KMS-11 (cell line): ENCODE data around the gene ANAPC13.

Experiments used
- H2AFZ ChIP-seq: fragments of 200-600 bp; sonication (generic); 2 replicates; pipeline ENCODE4 v1.6.1; 2016; ENCODE audit warnings: antibody characterized with exemption, mixed run types, low read depth
- H3K27ac ChIP-seq: fragments of 200-600 bp; sonication (generic); 2 replicates; pipeline ENCODE4 v1.6.1; 2016; ENCODE audit warnings: mild to moderate bottlenecking, mixed run types
- H3K27me3 ChIP-seq: fragments of 200-600 bp; sonication (generic); 2 replicates; pipeline ENCODE4 v1.6.1; 2017; ENCODE audit warnings: mild to moderate bottlenecking, low read depth, mixed run types, moderate library complexity; ENCODE audit not compliant: insufficient read depth
- H3K36me3 ChIP-seq: fragments of 200-600 bp; sonication (generic); 2 replicates; pipeline ENCODE4 v1.6.1; 2017; ENCODE audit warnings: mild to moderate bottlenecking, mixed run types; ENCODE audit not compliant: insufficient read depth
- H3K4me1 ChIP-seq: fragments of 200-600 bp; sonication (generic); 2 replicates; pipeline ENCODE4 v1.6.1; 2016; ENCODE audit warnings: mild to moderate bottlenecking, low read depth, mixed run types; ENCODE audit not compliant: poor library complexity, severe bottlenecking
- H3K4me2 ChIP-seq: fragments of 200-600 bp; sonication (generic); 2 replicates; pipeline ENCODE4 v1.7.0; 2016; ENCODE audit warnings: mild to moderate bottlenecking, mixed run types
- H3K4me3 ChIP-seq: fragments of 200-600 bp; sonication (generic); IDR thresholded peaks from 2 replicates; pipeline ENCODE4 v1.6.1; 2017; ENCODE audit warnings: low read depth, low read length, mixed read lengths; ENCODE audit not compliant: insufficient read depth
- H3K79me2 ChIP-seq: fragments of 200-600 bp; sonication (generic); 2 replicates; pipeline ENCODE4 v1.6.1; 2016; ENCODE audit warnings: low read depth, mixed run types; ENCODE audit not compliant: insufficient read depth
- H3K9ac ChIP-seq: fragments of 200-600 bp; sonication (generic); 2 replicates; pipeline ENCODE4 v1.6.1; 2016; ENCODE audit warnings: mild to moderate bottlenecking, mixed run types
- H4K20me1 ChIP-seq: fragments of 200-600 bp; sonication (generic); 2 replicates; pipeline ENCODE4 v1.6.1; 2016; ENCODE audit warnings: mild to moderate bottlenecking, mixed run types; ENCODE audit not compliant: insufficient read depth
- CTCF ChIP-seq: fragments of 200-600 bp; sonication (generic); conservative IDR thresholded peaks from 2 replicates; pipeline ENCODE4 v1.6.1; 2017; ENCODE audit warnings: low read depth, mild to moderate bottlenecking, antibody characterized with exemption, low read length, moderate library complexity, mixed read lengths

The ANAPC13 gene

DNA sequence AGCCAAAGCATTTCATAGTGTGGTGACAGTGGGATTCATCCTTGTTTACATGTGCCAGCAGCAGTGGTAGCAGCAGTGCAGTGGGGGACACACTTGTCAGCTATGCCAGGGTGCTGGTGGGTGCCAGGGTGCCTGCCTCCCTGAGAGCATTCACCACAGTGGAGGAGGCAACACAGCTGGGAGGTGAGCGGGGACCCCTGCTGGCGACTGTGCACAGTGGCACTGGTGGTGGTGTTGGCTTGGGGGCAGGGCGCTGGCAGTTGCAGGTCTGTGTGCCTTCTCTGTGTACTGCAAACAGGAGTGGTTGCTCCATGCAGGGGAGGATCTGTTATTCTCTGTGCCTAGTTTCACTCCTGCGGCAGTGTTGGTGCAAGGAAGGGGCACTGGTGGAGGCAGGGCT, 41.3 kb upstream of the ANAPC13 start:
- no peak overlapping the region for H3K27ac ChIP-seq
- no peak overlapping the region for H2AFZ ChIP-seq
- H3K27me3 ChIP-seq, result no peaks in the 10 kb centered on the region
- TF ChIP-seq CTCF, result 0 out of 2 replicates have a peak, but pooled peaks have one; percentile 45
- no peak overlapping the region for H3K4me2 ChIP-seq
- no peak overlapping the region for H3K4me3 ChIP-seq
- H3K36me3 ChIP-seq, result no peaks in the 10 kb centered on the region
- H3K4me1 ChIP-seq, result no peaks in the 10 kb centered on the region
- H4K20me1 ChIP-seq, result no peaks in the 10 kb centered on the region
- H3K9ac ChIP-seq, result no peak overlapping the region
- H3K79me2 ChIP-seq, result 0 out of 2 replicates have a peak, but pooled peaks cover 4% of the 10 kb centered on the region

DNA sequence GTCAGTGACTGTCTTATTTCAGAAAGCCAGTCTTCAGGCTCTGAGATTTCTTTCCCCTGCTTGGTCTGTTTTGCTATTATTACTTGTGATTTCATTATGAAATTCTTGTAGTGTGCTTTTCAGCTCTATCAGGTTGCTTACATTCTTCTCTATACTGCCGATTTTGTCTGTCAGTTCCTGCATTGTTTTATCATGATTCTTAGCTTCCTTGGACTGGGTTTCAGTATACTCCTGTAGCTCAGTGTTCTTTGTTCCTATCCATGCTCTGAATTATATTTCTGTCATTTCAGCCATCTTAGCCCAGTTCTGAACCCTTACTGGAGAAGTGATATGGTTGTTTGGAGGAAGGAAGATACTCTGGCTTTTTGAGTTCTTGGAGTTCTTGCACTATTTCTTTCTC, 40.5 kb upstream of the ANAPC13 start:
- Histone ChIP-seq H4K20me1 (no peaks in the 10 kb centered on the region), H3K4me2 (no peak overlapping the region), H3K4me1 (no peaks in the 10 kb centered on the region), H3K79me2 (0 out of 2 replicates have a peak, but pooled peaks cover 4% of the 10 kb centered on the region), H3K27ac (no peak overlapping the region), H2AFZ (no peak overlapping the region), H3K27me3 (no peaks in the 10 kb centered on the region), H3K9ac (no peak overlapping the region), H3K36me3 (no peaks in the 10 kb centered on the region), H3K4me3 (no peak overlapping the region)
- TF ChIP-seq CTCF, result no peak

- Histone ChIP-seq H3K9ac (no peak overlapping the region), H3K4me2 (no peak overlapping the region), H3K4me3 (no peak overlapping the region), H3K27ac (no peak overlapping the region), H3K27me3 (no peaks in the 10 kb centered on the region), H4K20me1 (no peaks in the 10 kb centered on the region), H3K79me2 (0 out of 2 replicates have a peak, but pooled peaks cover 4% of the 10 kb centered on the region), H2AFZ (no peak overlapping the region), H3K4me1 (no peaks in the 10 kb centered on the region), H3K36me3 (no peaks in the 10 kb centered on the region)
- TF ChIP-seq CTCF, result no peak
Measured at GRCh38 chr3:134525293-134525692, 39.5 kb upstream of the ANAPC13 start.

GRCh38 chr3:134522541-134522940, 36.8 kb upstream of the ANAPC13 start:
- H3K27ac ChIP-seq, result no peak overlapping the region
- no peak overlapping the region for H3K4me3 ChIP-seq
- no peak overlapping the region for H3K9ac ChIP-seq
- H3K4me1 ChIP-seq, result peaks cover 5% of the 10 kb centered on the region
- no peak for TF ChIP-seq CTCF
- 0 out of 2 replicates have a peak, but pooled peaks cover 4% of the 10 kb centered on the region for H3K79me2 ChIP-seq
- H3K27me3 ChIP-seq, result no peaks in the 10 kb centered on the region
- no peak overlapping the region for H3K4me2 ChIP-seq
- no peaks in the 10 kb centered on the region for H3K36me3 ChIP-seq
- no peaks in the 10 kb centered on the region for H4K20me1 ChIP-seq
- no peak overlapping the region for H2AFZ ChIP-seq
